Embryonic facial prominence (tissue), 1 donor: Measurements from ENCODE around the gene ASB18.
A peak's percentile ranks its signal among the peaks of the same experiment; 100 is the strongest.

ENCODE experiments used
- DNase-seq: peaks from one replicate; pipeline ENCODE4 v3.0.0-alpha.2; 2016; ENCODE audit errors: extremely low spot score

Gene ASB18

GRCh38 chr2:236208019-236208926 is 55.9 kb downstream of the ASB18 start:
- no peak for DNase-seq

GRCh38 chr2:236207472-236207871 is 56.7 kb downstream of the ASB18 start:
- DNase-seq: no peak

GRCh38 chr2:236205867-236206645 is 58.1 kb downstream of the ASB18 start:
- no peak for DNase-seq

- DNase-seq: no peak
Measured at GRCh38 chr2:236204953-236205352, 59.3 kb downstream of the ASB18 start.

- DNase-seq: no peak
Measured at GRCh38 chr2:236200378-236200777, 63.8 kb downstream of the ASB18 start.

GRCh38 chr2:236196366-236196765 is 67.8 kb downstream of the ASB18 start:
- DNase-seq: no peak

- DNase-seq: no peak
Measured at GRCh38 chr2:236195726-236196125, 68.5 kb downstream of the ASB18 start.

- DNase-seq: no peak
Measured at GRCh38 chr2:236194786-236195185, 69.4 kb downstream of the ASB18 start.

- no peak for DNase-seq
Measured at GRCh38 chr2:236193026-236193425, 71.2 kb downstream of the ASB18 start.

GRCh38 chr2:236190674-236191073 is 73.5 kb downstream of the ASB18 start:
- DNase-seq: no peak

GRCh38 chr2:236184701-236185100 is 79.5 kb downstream of the ASB18 start:
- DNase-seq: no peak

GRCh38 chr2:236180831-236181453 is 83.3 kb downstream of the ASB18 start:
- DNase-seq: peak; percentile 70

GRCh38 chr2:236180076-236180816 is 84.0 kb downstream of the ASB18 start:
- DNase-seq: no peak

GRCh38 chr2:236179236-236180075 is 84.8 kb downstream of the ASB18 start:
- no peak for DNase-seq

GRCh38 chr2:236178890-236179235 is 85.3 kb downstream of the ASB18 start:
- DNase-seq: no peak

- DNase-seq: no peak
Measured at GRCh38 chr2:236177967-236178889, 86.0 kb downstream of the ASB18 start.

- no peak for DNase-seq
Measured at GRCh38 chr2:236177604-236177966, 86.6 kb downstream of the ASB18 start.

- no peak for DNase-seq
Measured at GRCh38 chr2:236176951-236177350, 87.3 kb downstream of the ASB18 start.

GRCh38 chr2:236176417-236176816 is 87.8 kb downstream of the ASB18 start:
- no peak for DNase-seq
